HepG2 (cell line): ENCODE results near the gene PROX2. TPM values are rescaled to one million over a fixed set of nuclear protein-coding genes. Genes with fewer than 3 reads are reported as not detected.

Source experiments
- ATF7 ChIP-seq, 2 experiments: fragments of 450-650 bp in 1 of 2; sonication (generic) in 1 of 2; formaldehyde crosslinking in 1 of 2; IDR thresholded peaks; 2 replicates each; pipeline versions ENCODE4 v1.4.0 to v1.6.1; 2016 to 2020; ENCODE audit warnings: antibody characterized with exemption in 1 of 2, mild to moderate bottlenecking in 1 of 2, missing genetic modification reagents in 1 of 2
- HOXA3 ChIP-seq: sonication (generic); formaldehyde crosslinking; IDR thresholded peaks from 2 replicates; pipeline ENCODE4 v1.5.0; 2020; ENCODE audit warnings: missing genetic modification reagents
- NBN ChIP-seq: fragments of 450-650 bp; conservative IDR thresholded peaks from 2 replicates; pipeline ENCODE4 v1.6.1; 2017
- SSRP1 ChIP-seq: IDR thresholded peaks from 2 replicates; pipeline ENCODE4 v1.6.1; 2016; ENCODE audit warnings: control low read depth
- ZC3H13 ChIP-seq: sonication (generic); formaldehyde crosslinking; IDR thresholded peaks from 2 replicates; pipeline ENCODE4 v1.8.1; 2023; ENCODE audit warnings: mild to moderate bottlenecking, missing genetic modification reagents, moderate library complexity
- ZFX ChIP-seq: sonication (generic); formaldehyde crosslinking; IDR thresholded peaks from 2 replicates; pipeline ENCODE4 v1.4.0; 2020; ENCODE audit warnings: mild to moderate bottlenecking, low read depth, missing genetic modification reagents, moderate library complexity
- ZNF326 ChIP-seq: sonication (generic); formaldehyde crosslinking; IDR thresholded peaks from 2 replicates; pipeline ENCODE4 v1.4.0; 2020; ENCODE audit warnings: missing genetic modification reagents, borderline replicate concordance
- ZNF484 ChIP-seq: sonication (generic); formaldehyde crosslinking; IDR thresholded peaks from 2 replicates; pipeline ENCODE4 v1.5.1; 2020; ENCODE audit warnings: mild to moderate bottlenecking, low read depth, missing genetic modification reagents, borderline replicate concordance
- ZNF749 ChIP-seq: sonication (generic); formaldehyde crosslinking; IDR thresholded peaks from 2 replicates; pipeline ENCODE4 v1.8.0; 2022; ENCODE audit warnings: mild to moderate bottlenecking, missing genetic modification reagents, moderate library complexity, borderline replicate concordance
- polyA plus RNA-seq, 8 experiments: library from polyadenylated mRNA; depleted of rRNA in 3 of 8; stranded (reverse) in 7 of 8; unstranded in 1 of 8; fragments of >200 nt; fragmentation: Illumina TruSeq in 4 of 8; extraction: Trizol in 4 of 8; gene quantifications; 2 replicates each; pipeline versions ENCODE4 v1.2.1 to v1.2.3, GENCODE V29; 2011 to 2016; ENCODE audit warnings: low read depth in 4 of 8, missing spikeins in 1 of 8, mixed read lengths in 1 of 8; ENCODE audit not compliant: insufficient read depth in 1 of 8
- total RNA-seq, 5 experiments: library from RNA; depleted of rRNA; stranded (reverse); fragments of >200 nt; fragmentation: Illumina TruSeq; extraction: Trizol; gene quantifications; 2 replicates each; pipeline ENCODE4 v1.2.3, GENCODE V29; 2016; ENCODE audit warnings: low read depth in 1 of 5
- TF ChIP-seq, protein P1 (sequence below): sonication (generic); formaldehyde crosslinking; IDR thresholded peaks from 2 replicates; pipeline ENCODE4 v1.4.0; 2020; ENCODE audit warnings: mild to moderate bottlenecking, missing genetic modification reagents
- TF ChIP-seq, protein P2 (sequence below): sonication (generic); formaldehyde crosslinking; IDR thresholded peaks from 2 replicates; pipeline ENCODE4 v1.8.0; 2022; ENCODE audit warnings: low read depth, missing genetic modification reagents
- TF ChIP-seq, protein P3 (sequence below): sonication (generic); formaldehyde crosslinking; IDR thresholded peaks from 2 replicates; pipeline ENCODE4 v1.4.0; 2020; ENCODE audit warnings: missing genetic modification reagents
- TF ChIP-seq, protein P4 (sequence below): sonication (generic); formaldehyde crosslinking; IDR thresholded peaks from 2 replicates; pipeline ENCODE4 v1.4.0; 2020; ENCODE audit warnings: missing genetic modification reagents
- TF ChIP-seq, protein P5 (sequence below): sonication (generic); formaldehyde crosslinking; IDR thresholded peaks from 2 replicates; pipeline ENCODE4 v1.5.1; 2020; ENCODE audit warnings: missing genetic modification reagents, mild to moderate bottlenecking, borderline replicate concordance

PROX2 gene
- total and polyA plus RNA-seq, 2 of the 13 experiments (the other 11 are each of a cell fraction or from before 2014, with no cell fraction given), result not detected

DNA sequence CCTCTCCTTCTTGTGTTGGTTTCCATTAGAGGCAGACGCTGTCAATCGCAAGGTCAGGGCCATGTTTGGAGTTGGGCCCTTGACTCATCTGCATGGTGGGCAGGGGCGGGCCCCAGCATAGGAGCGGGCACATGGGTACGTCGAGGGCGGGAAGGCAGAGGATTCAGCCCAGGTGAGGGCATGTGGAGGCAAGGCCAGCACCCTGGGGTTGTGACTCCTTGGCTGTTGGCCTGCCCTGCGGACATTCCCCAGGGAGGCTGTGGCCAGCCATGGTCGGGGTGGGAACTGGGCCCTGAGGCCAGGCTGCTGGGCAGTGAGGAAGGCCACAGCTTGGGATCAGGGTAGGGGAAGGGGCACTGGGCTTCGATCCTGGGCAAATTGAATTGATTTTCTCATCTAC lies 36.9 kb upstream of the PROX2 start (continued):
- TF ChIP-seq, protein P1, sequence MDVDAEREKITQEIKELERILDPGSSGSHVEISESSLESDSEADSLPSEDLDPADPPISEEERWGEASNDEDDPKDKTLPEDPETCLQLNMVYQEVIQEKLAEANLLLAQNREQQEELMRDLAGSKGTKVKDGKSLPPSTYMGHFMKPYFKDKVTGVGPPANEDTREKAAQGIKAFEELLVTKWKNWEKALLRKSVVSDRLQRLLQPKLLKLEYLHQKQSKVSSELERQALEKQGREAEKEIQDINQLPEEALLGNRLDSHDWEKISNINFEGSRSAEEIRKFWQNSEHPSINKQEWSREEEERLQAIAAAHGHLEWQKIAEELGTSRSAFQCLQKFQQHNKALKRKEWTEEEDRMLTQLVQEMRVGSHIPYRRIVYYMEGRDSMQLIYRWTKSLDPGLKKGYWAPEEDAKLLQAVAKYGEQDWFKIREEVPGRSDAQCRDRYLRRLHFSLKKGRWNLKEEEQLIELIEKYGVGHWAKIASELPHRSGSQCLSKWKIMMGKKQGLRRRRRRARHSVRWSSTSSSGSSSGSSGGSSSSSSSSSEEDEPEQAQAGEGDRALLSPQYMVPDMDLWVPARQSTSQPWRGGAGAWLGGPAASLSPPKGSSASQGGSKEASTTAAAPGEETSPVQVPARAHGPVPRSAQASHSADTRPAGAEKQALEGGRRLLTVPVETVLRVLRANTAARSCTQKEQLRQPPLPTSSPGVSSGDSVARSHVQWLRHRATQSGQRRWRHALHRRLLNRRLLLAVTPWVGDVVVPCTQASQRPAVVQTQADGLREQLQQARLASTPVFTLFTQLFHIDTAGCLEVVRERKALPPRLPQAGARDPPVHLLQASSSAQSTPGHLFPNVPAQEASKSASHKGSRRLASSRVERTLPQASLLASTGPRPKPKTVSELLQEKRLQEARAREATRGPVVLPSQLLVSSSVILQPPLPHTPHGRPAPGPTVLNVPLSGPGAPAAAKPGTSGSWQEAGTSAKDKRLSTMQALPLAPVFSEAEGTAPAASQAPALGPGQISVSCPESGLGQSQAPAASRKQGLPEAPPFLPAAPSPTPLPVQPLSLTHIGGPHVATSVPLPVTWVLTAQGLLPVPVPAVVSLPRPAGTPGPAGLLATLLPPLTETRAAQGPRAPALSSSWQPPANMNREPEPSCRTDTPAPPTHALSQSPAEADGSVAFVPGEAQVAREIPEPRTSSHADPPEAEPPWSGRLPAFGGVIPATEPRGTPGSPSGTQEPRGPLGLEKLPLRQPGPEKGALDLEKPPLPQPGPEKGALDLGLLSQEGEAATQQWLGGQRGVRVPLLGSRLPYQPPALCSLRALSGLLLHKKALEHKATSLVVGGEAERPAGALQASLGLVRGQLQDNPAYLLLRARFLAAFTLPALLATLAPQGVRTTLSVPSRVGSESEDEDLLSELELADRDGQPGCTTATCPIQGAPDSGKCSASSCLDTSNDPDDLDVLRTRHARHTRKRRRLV (CRISPR knock-in tag), result no peak
- no peak for TF ChIP-seq ZNF484 (CRISPR knock-in tag)
- no peak for TF ChIP-seq ATF7 (IDR thresholded peaks at IDR 0.05)
- TF ChIP-seq ATF7 (CRISPR knock-in tag; IDR thresholded peaks at IDR 0.05), result no peak
- TF ChIP-seq, protein P2, sequence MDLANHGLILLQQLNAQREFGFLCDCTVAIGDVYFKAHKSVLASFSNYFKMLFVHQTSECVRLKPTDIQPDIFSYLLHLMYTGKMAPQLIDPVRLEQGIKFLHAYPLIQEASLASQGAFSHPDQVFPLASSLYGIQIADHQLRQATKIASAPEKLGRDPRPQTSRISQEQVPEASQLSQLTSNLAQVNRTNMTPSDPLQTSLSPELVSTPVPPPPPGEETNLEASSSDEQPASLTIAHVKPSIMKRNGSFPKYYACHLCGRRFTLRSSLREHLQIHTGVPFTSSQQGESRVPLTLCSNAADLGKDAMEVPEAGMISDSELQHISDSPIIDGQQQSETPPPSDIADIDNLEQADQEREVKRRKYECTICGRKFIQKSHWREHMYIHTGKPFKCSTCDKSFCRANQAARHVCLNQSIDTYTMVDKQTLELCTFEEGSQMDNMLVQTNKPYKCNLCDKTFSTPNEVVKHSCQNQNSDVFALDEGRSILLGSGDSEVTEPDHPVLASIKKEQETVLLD (CRISPR knock-in tag), result no peak
- TF ChIP-seq, protein P3, sequence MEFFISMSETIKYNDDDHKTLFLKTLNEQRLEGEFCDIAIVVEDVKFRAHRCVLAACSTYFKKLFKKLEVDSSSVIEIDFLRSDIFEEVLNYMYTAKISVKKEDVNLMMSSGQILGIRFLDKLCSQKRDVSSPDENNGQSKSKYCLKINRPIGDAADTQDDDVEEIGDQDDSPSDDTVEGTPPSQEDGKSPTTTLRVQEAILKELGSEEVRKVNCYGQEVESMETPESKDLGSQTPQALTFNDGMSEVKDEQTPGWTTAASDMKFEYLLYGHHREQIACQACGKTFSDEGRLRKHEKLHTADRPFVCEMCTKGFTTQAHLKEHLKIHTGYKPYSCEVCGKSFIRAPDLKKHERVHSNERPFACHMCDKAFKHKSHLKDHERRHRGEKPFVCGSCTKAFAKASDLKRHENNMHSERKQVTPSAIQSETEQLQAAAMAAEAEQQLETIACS (CRISPR knock-in tag), result no peak
- no peak for TF ChIP-seq NBN
- TF ChIP-seq, protein P4, sequence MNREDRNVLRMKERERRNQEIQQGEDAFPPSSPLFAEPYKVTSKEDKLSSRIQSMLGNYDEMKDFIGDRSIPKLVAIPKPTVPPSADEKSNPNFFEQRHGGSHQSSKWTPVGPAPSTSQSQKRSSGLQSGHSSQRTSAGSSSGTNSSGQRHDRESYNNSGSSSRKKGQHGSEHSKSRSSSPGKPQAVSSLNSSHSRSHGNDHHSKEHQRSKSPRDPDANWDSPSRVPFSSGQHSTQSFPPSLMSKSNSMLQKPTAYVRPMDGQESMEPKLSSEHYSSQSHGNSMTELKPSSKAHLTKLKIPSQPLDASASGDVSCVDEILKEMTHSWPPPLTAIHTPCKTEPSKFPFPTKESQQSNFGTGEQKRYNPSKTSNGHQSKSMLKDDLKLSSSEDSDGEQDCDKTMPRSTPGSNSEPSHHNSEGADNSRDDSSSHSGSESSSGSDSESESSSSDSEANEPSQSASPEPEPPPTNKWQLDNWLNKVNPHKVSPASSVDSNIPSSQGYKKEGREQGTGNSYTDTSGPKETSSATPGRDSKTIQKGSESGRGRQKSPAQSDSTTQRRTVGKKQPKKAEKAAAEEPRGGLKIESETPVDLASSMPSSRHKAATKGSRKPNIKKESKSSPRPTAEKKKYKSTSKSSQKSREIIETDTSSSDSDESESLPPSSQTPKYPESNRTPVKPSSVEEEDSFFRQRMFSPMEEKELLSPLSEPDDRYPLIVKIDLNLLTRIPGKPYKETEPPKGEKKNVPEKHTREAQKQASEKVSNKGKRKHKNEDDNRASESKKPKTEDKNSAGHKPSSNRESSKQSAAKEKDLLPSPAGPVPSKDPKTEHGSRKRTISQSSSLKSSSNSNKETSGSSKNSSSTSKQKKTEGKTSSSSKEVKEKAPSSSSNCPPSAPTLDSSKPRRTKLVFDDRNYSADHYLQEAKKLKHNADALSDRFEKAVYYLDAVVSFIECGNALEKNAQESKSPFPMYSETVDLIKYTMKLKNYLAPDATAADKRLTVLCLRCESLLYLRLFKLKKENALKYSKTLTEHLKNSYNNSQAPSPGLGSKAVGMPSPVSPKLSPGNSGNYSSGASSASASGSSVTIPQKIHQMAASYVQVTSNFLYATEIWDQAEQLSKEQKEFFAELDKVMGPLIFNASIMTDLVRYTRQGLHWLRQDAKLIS (CRISPR knock-in tag), result no peak
- TF ChIP-seq, protein P5, sequence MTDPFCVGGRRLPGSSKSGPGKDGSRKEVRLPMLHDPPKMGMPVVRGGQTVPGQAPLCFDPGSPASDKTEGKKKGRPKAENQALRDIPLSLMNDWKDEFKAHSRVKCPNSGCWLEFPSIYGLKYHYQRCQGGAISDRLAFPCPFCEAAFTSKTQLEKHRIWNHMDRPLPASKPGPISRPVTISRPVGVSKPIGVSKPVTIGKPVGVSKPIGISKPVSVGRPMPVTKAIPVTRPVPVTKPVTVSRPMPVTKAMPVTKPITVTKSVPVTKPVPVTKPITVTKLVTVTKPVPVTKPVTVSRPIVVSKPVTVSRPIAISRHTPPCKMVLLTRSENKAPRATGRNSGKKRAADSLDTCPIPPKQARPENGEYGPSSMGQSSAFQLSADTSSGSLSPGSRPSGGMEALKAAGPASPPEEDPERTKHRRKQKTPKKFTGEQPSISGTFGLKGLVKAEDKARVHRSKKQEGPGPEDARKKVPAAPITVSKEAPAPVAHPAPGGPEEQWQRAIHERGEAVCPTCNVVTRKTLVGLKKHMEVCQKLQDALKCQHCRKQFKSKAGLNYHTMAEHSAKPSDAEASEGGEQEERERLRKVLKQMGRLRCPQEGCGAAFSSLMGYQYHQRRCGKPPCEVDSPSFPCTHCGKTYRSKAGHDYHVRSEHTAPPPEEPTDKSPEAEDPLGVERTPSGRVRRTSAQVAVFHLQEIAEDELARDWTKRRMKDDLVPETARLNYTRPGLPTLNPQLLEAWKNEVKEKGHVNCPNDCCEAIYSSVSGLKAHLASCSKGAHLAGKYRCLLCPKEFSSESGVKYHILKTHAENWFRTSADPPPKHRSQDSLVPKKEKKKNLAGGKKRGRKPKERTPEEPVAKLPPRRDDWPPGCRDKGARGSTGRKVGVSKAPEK (CRISPR knock-in tag), result no peak
- TF ChIP-seq ZNF749, result no peak
- TF ChIP-seq SSRP1 (CRISPR knock-in tag), result no peak
- no peak for TF ChIP-seq HOXA3 (CRISPR knock-in tag)
- no peak for TF ChIP-seq ZNF326 (CRISPR knock-in tag)
- no peak for TF ChIP-seq ZC3H13 (CRISPR knock-in tag)
- no peak for TF ChIP-seq ZFX (CRISPR knock-in tag)
